K562 (cell line): ENCODE measurements around the gene SCGB1A1. TPM values are rescaled to one million over a fixed set of nuclear protein-coding genes. Genes with fewer than 3 reads are reported as not detected.
A peak's percentile ranks its signal among the peaks of the same experiment; 100 is the strongest.

ENCODE experiments used
- BRD9 ChIP-seq: fragments of 450-650 bp; IDR thresholded peaks from 2 replicates; pipeline ENCODE4 v1.6.1; 2018; ENCODE audit warnings: low read depth; ENCODE audit not compliant: partially characterized antibody
- CC2D1A ChIP-seq: fragments of 450-650 bp; IDR thresholded peaks from 2 replicates; pipeline ENCODE4 v1.6.1; 2017; ENCODE audit warnings: mild to moderate bottlenecking
- DEAF1 ChIP-seq: fragments of 450-650 bp; formaldehyde crosslinking; IDR thresholded peaks from 2 replicates; pipeline ENCODE4 v1.4.0; 2020; ENCODE audit warnings: mild to moderate bottlenecking, moderate library complexity
- EP400 ChIP-seq: fragments of 450-650 bp; IDR thresholded peaks from 2 replicates; pipeline ENCODE4 v1.6.1; 2017; ENCODE audit warnings: antibody characterized with exemption, mild to moderate bottlenecking, moderate library complexity
- HCFC1 ChIP-seq: IDR thresholded peaks from 2 replicates; pipeline ENCODE4 v1.6.1; 2012; ENCODE audit warnings: low read depth, low read length, improper control_type of control experiment
- HDAC2 ChIP-seq: fragments of 450-650 bp; IDR thresholded peaks from 2 replicates; pipeline ENCODE4 v1.6.1; 2016; ENCODE audit warnings: mild to moderate bottlenecking
- NR4A1 ChIP-seq, 2 experiments: fragments of 250-450 bp in 1 of 2; fragments of 450-650 bp in 1 of 2; sonication (Bioruptor Pico) in 1 of 2; IDR thresholded peaks; 2 replicates each; pipeline versions ENCODE4 v1.4.0 to v1.6.1; 2016 to 2020; ENCODE audit warnings: mild to moderate bottlenecking in 2 of 2, missing compliant biosample characterization in 1 of 2, missing genetic modification characterization in 1 of 2, moderate library complexity in 1 of 2
- POLR3A ChIP-seq: IDR thresholded peaks from 2 replicates; pipeline ENCODE4 v1.6.1; 2011; ENCODE audit warnings: borderline replicate concordance, mild to moderate bottlenecking, moderate library complexity; ENCODE audit not compliant: insufficient read length, insufficient read depth; ENCODE audit errors: extremely low read depth
- RAD21 ChIP-seq, 2 experiments: fragments of 250-450 bp in 1 of 2; fragments of 450-650 bp in 1 of 2; sonication (Bioruptor Pico) in 1 of 2; formaldehyde crosslinking in 1 of 2; IDR thresholded peaks in 1 of 2; conservative IDR thresholded peaks in 1 of 2; 2 replicates each; pipeline versions ENCODE4 v1.4.0 to v1.8.0; 2020 to 2022; ENCODE audit warnings: mild to moderate bottlenecking in 2 of 2, moderate library complexity in 1 of 2
- REST ChIP-seq, 2 experiments: fragments of 450-650 bp; formaldehyde crosslinking in 1 of 2; IDR thresholded peaks; 2 replicates each; pipeline versions ENCODE4 v1.4.0 to v1.6.1; 2014 to 2020; ENCODE audit warnings: mild to moderate bottlenecking in 2 of 2, borderline replicate concordance in 1 of 2, low read depth in 1 of 2
- SP2 ChIP-seq: IDR thresholded peaks from 2 replicates; pipeline ENCODE4 v1.6.1; 2011; ENCODE audit warnings: mild to moderate bottlenecking, low read depth, low read length, moderate library complexity; ENCODE audit not compliant: poor library complexity, severe bottlenecking; ENCODE audit errors: extremely low read depth
- TAL1 ChIP-seq: fragments of 450-650 bp; IDR thresholded peaks from 2 replicates; pipeline ENCODE4 v1.6.1; 2016; ENCODE audit warnings: mild to moderate bottlenecking
- XRCC4 ChIP-seq: IDR thresholded peaks from one replicate; pipeline ENCODE4 v1.6.1; 2011; ENCODE audit not compliant: insufficient read depth, insufficient read length; ENCODE audit errors: extremely low read depth
- ZBTB33 ChIP-seq: sonication (generic); formaldehyde crosslinking; IDR thresholded peaks from 2 replicates; pipeline ENCODE4 v1.8.1; 2023; ENCODE audit warnings: mild to moderate bottlenecking, missing genetic modification reagents
- ZNF134 ChIP-seq: fragments of 250-450 bp; sonication (Bioruptor Pico); conservative IDR thresholded peaks from 2 replicates; pipeline ENCODE4 v1.4.0; 2020
- polyA plus RNA-seq, 8 experiments: library from polyadenylated mRNA; depleted of rRNA in 4 of 8; stranded (reverse) in 5 of 8; unstranded in 3 of 8; fragments of >200 nt; fragmentation: Nextera tagmentation in 2 of 8; fragmentation: Illumina TruSeq in 1 of 8; extraction: Ambion mirVana in 2 of 8; extraction: Trizol in 1 of 8; gene quantifications; 2 replicates each; pipeline versions ENCODE4 v1.2.1 to v1.2.3, GENCODE V29; 2011 to 2014; ENCODE audit warnings: inconsistent platforms in 1 of 8, missing spikeins in 1 of 8
- total RNA-seq, 7 experiments: library from RNA; depleted of rRNA in 6 of 7; stranded (reverse); fragments of >200 nt in 6 of 7; fragmentation: Illumina TruSeq in 2 of 7; extraction: Trizol in 2 of 7; gene quantifications; 2 replicates each; pipeline versions ENCODE4 v1.2.1 to v1.2.3, GENCODE V29; 2011 to 2021; ENCODE audit warnings: low replicate concordance in 1 of 7

The SCGB1A1 gene
- total and polyA plus RNA-seq, 9 of the 15 experiments (the other 6 are each of a cell fraction or from before 2014, with no cell fraction given): 0.55 TPM; not detected in 8

GRCh38 chr11:62394825-62395538 lies 23.9 kb upstream of the SCGB1A1 start (continued):
- TF ChIP-seq DEAF1 (peak; percentile 79), ZBTB33 (CRISPR knock-in tag) (peak; percentile 34; the same call in 1 of the 2 replicates), XRCC4 (no peak), EP400 (peak; percentile 30), BRD9 (peak; percentile 83), HCFC1 (no peak), TAL1 (no peak), SP2 (no peak), CC2D1A (peak; percentile 53), ZNF134 (CRISPR knock-in tag) (no peak), RAD21 (CRISPR knock-in tag; conservative IDR thresholded peaks at IDR 0.05 in 1 of 2, IDR thresholded peaks at IDR 0.05 in 1 of 2) (peak; percentile 86 to 94), NR4A1 (CRISPR knock-in tag; IDR thresholded peaks at IDR 0.05) (no peak), NR4A1 (tag; IDR thresholded peaks at IDR 0.05) (0 out of 2 replicates have a peak, but pooled peaks have one; percentile 18), HDAC2 (peak; percentile 17; the same call in 1 of the 2 replicates), POLR3A (no peak), REST (IDR thresholded peaks at IDR 0.05; ENCODE audit: borderline replicate concordance) (peak; percentile 85), REST (CRISPR knock-in tag; IDR thresholded peaks at IDR 0.05; ENCODE audit: low read depth) (no peak)
